GM18520 (cell line): ENCODE results near the gene SPANXN5.
"Not testable (repeated sequence)": the region's sequence is repeated elsewhere in the genome, so short reads cannot be mapped to it uniquely, and the experiment has no call there.

Source experiments
- ATAC-seq: cut with Tn5 transposase; IDR thresholded peaks from one replicate; pipeline ENCODE4 v1.9.1; 2021; ENCODE audit not compliant: unreplicated experiment

The SPANXN5 gene

GRCh38 chrX:52797327-52797726 lies at the start of gene SPANXN5:
SPANXN5 (minus strand) TSS chrX:52797427; CDS start chrX:52797348, 79 bp downstream.
- ATAC-seq: not testable (repeated sequence)

GRCh38 chrX:52843619-52844018 lies 46.4 kb upstream of the SPANXN5 start:
- ATAC-seq: not testable (repeated sequence)

GRCh38 chrX:52839137-52839536 lies 41.9 kb upstream of the SPANXN5 start:
- no peak for ATAC-seq

- no peak for ATAC-seq
Observed at GRCh38 chrX:52830551-52830950, 33.3 kb upstream of the SPANXN5 start.

- ATAC-seq: no peak
Observed at GRCh38 chrX:52824608-52825007, 27.4 kb upstream of the SPANXN5 start.

GRCh38 chrX:52821079-52821760 lies 24.0 kb upstream of the SPANXN5 start:
- no peak for ATAC-seq

GRCh38 chrX:52819788-52820187 lies 22.6 kb upstream of the SPANXN5 start:
- ATAC-seq: no peak

- ATAC-seq: no peak
Observed at GRCh38 chrX:52811065-52811625, 13.9 kb upstream of the SPANXN5 start, which contains the start of gene XAGE5. XAGE5 (plus strand) TSS chrX:52811287; CDS start chrX:52812567, 1,280 bp downstream.

GRCh38 chrX:52804876-52805275 lies 7.6 kb upstream of the SPANXN5 start:
- not testable (repeated sequence) for ATAC-seq

GRCh38 chrX:52773504-52773903 lies 23.7 kb downstream of the SPANXN5 start:
- not testable (repeated sequence) for ATAC-seq

- not testable (repeated sequence) for ATAC-seq
Observed at GRCh38 chrX:52765983-52766382, 31.2 kb downstream of the SPANXN5 start.

- not testable (repeated sequence) for ATAC-seq
Observed at GRCh38 chrX:52750952-52751351, 46.3 kb downstream of the SPANXN5 start, which contains the start of gene SSX2B. SSX2B (plus strand) TSS chrX:52751252; CDS start chrX:52752681, 1,429 bp downstream.
